ENCODE measurements around the gene CBARP.
A peak's percentile ranks its signal among the peaks of the same experiment; 100 is the strongest.

CBARP gene

DNA sequence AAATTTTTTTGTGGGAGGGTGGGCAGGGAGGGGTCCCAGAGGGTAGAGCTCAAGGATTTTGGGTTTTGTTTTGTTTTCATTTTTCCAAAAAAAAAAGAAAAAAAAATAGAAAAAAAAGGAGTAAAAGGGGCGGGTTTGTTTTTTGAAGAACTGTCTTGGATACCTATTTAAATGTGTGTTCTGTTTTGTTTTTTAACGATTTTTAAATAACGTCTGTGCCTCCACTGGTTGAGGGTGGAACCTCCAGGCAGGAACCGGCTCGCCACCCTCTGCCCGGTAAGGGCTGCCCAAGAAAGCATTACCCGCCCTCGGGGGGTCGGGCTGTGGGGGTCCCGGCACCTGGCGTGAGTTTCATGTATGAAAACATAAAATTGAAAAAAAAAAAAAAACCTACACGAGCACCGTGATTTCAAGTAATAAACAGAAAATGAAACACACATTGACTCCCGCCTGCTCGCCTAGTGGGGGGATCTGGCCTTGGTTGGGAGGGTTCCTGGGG is 21.0 kb upstream of the CBARP start:
- Histone ChIP-seq H3K27ac (peak overlapping the region; percentile 5), H3K4me3 (ENCODE audit: low read depth, low read length) (no peak overlapping the region), H3K27me3 (replicated peaks) (no peaks in the 10 kb centered on the region), H3K36me3 (replicated peaks) (peaks cover 44% of the 10 kb centered on the region)
- in situ Hi-C loops (cut with HindIII; ENCODE audit: low pct_ligation_motif_present, low sequenced_read_pairs) = no loop called here
- TF ChIP-seq, protein P1, sequence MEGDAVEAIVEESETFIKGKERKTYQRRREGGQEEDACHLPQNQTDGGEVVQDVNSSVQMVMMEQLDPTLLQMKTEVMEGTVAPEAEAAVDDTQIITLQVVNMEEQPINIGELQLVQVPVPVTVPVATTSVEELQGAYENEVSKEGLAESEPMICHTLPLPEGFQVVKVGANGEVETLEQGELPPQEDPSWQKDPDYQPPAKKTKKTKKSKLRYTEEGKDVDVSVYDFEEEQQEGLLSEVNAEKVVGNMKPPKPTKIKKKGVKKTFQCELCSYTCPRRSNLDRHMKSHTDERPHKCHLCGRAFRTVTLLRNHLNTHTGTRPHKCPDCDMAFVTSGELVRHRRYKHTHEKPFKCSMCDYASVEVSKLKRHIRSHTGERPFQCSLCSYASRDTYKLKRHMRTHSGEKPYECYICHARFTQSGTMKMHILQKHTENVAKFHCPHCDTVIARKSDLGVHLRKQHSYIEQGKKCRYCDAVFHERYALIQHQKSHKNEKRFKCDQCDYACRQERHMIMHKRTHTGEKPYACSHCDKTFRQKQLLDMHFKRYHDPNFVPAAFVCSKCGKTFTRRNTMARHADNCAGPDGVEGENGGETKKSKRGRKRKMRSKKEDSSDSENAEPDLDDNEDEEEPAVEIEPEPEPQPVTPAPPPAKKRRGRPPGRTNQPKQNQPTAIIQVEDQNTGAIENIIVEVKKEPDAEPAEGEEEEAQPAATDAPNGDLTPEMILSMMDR (IDR thresholded peaks at IDR 0.05; ENCODE audit: low read depth, low read length, missing control alignments) = no peak
- DNase-seq = no peak

DNA sequence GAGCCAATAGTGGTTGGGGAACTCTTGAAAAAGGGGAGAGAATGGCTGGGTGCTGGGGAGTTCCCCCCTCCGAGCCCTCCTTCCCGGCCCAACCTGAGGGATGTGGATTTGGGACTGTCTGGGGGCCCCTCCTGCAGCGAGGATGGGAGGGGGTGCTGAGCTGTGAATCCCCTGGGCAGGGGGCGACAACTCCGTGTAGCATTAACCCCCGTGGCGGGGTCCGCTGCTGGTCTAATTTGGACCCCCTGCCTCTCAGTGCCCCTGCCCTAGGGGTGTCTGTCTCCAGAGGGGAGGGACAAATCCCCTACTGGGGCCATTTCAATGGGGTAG is 20.3 kb upstream of the CBARP start:
- TF ChIP-seq, protein P1 (IDR thresholded peaks at IDR 0.05; ENCODE audit: low read depth, low read length, missing control alignments) = no peak
- H3K36me3 ChIP-seq (replicated peaks) = peaks cover 49% of the 10 kb centered on the region
- H3K27ac ChIP-seq = no peak overlapping the region
- no peaks in the 10 kb centered on the region for H3K27me3 ChIP-seq (replicated peaks)
- in situ Hi-C loops (cut with HindIII; ENCODE audit: low pct_ligation_motif_present, low sequenced_read_pairs) = no loop called here
- H3K4me3 ChIP-seq (ENCODE audit: low read depth, low read length) = no peak overlapping the region
- no peak for DNase-seq

DNA sequence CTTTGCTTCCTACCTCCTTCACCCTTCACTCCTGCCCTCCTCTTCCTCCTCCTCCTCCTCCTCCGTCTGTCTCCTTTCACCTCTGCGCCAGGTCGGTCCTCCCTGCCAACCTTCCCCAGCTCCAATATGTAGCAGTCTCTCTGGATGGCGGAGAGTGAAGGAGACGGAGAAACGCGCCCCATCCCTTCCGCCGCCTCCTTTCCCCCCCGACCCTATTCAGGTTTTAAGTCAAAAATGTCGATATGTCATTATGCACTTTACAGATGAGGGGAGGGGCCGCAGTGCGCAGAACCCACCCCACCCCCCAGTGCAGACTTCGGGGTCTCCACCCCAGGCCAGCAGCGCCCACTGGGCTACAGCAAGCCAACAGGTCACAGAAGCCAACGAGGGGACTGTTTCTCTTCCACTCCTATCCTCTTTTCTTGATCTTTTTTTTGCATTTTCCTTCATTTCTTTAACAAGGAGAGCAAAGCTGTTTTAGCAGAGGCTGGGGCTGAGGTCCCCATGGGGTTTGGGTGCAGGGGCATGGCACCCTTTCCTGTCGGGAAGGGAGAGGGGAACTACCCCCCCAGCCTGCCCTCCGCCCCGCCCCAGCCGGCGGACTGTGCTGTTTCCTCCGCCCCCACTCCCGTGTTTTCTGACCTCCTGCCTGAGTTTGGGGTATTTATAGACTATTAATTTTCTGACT is 19.8 kb upstream of the CBARP start:
- TF ChIP-seq, protein P1 (IDR thresholded peaks at IDR 0.05; ENCODE audit: low read depth, low read length, missing control alignments) = no peak
- DNase-seq = no peak
- Histone ChIP-seq H3K4me3 (ENCODE audit: low read depth, low read length) (no peak overlapping the region), H3K36me3 (replicated peaks) (peaks cover 51% of the 10 kb centered on the region), H3K27me3 (replicated peaks) (no peaks in the 10 kb centered on the region), H3K27ac (no peak overlapping the region)
- in situ Hi-C loops (cut with HindIII; ENCODE audit: low pct_ligation_motif_present, low sequenced_read_pairs) = no loop called here

DNA sequence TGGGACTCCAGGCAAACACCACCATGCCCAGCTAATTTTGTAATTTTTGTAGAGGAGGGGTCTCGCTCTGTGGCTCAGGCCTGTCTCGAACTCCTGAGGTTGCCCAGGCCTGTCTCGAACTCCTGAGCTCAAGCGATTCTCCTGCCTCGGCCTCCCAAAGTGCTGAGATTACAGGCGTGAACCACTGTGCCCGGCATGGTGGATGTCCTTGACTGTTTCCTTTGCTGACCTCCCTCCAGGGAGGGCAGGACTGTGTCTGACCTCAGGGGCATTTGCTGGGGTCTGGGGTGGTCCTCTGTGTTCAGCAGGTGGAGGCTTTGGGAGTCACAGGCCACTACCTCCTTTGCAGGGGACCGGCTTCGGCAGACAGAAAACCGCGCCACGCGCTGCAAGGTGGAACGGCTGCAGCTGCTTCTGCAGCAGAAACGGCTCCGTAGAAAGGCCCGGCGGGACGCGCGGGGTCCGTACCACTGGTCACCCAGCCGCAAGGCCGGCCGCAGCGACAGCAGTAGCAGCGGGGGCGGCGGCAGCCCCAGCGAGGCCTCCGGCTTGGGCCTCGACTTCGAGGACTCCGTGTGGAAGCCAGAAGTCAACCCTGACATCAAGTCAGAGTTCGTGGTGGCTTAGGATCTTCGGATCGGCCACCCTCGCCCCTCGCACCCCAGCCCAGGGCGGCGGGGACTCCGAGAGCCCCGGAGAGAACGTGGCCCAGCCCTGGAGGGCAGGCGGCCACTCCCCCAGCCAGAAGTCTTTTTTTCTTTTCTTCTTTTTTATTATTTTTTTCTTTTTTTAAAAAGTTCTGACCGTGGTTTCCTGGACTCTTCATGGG is 19.1 kb upstream of the CBARP start:
- no peak for DNase-seq
- in situ Hi-C loops (cut with HindIII; ENCODE audit: low pct_ligation_motif_present, low sequenced_read_pairs) = no loop called here
- TF ChIP-seq, protein P1 (IDR thresholded peaks at IDR 0.05; ENCODE audit: low read depth, low read length, missing control alignments) = no peak
- H3K36me3 ChIP-seq (replicated peaks) = peaks cover 54% of the 10 kb centered on the region
- H3K4me3 ChIP-seq (ENCODE audit: low read depth, low read length) = no peak overlapping the region
- H3K27ac ChIP-seq = no peak overlapping the region
- H3K27me3 ChIP-seq (replicated peaks) = no peaks in the 10 kb centered on the region

DNA sequence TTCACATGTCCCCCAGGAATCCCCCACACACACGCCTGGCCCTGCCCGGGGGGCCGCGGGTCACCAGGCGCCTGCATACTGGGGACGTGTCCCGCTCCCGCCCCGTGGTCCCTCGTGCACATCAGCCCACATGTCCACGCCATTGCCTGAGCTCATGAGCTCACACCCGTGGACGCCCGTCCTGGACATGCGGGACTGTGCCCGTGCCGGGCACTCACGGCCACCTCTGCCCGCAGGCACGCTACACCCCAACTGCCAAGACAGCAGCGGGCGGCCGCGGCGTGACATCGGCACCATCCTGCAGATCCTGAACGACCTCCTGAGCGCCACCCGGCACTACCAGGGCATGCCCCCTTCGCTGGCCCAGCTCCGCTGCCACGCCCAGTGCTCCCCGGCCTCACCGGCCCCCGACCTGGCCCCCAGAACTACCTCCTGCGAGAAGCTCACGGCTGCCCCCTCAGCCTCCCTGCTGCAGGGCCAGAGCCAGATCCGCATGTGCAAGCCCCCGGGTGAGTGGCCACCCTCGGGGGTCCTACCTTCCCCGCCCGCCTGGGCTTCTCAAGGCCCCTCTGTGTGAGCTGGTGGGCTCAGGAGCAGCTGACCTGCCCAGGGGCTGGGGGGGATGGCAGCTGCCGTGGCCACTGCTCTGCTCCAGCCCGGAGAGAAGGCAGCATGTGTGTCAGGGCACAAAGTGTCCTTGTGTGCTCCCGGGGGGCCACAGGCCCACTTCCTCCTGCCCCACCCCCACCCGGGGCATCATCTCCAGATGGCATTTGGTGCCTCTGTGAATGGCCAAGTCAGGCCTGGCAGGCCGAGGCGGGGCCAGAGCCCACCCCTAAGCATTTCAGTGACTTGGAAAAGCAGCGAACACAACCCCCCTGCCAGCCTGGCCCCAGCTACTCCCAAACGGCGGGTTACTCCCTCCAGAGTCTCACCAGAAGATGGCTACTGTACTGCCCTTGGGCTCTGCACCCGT is 17.7 kb upstream of the CBARP start:
- TF ChIP-seq, protein P1 (IDR thresholded peaks at IDR 0.05; ENCODE audit: low read depth, low read length, missing control alignments) = no peak
- in situ Hi-C loops (cut with HindIII; ENCODE audit: low pct_ligation_motif_present, low sequenced_read_pairs) = no loop called here
- no peak for DNase-seq
- Histone ChIP-seq H3K4me3 (ENCODE audit: low read depth, low read length) (no peak overlapping the region), H3K36me3 (replicated peaks) (peaks cover 68% of the 10 kb centered on the region), H3K27me3 (replicated peaks) (no peaks in the 10 kb centered on the region), H3K27ac (no peak overlapping the region)
